SU-DHL-6 (cell line): ENCODE results near the gene PRRC2B.

Experiments used
- CTCF ChIP-seq: fragments of 200-600 bp; sonication (generic); IDR thresholded peaks from one replicate; pipeline ENCODE4 v1.5.1; 2017; ENCODE audit warnings: antibody characterized with exemption, mild to moderate bottlenecking, low read length, moderate library complexity; ENCODE audit not compliant: insufficient read depth, poor library complexity, severe bottlenecking
- EZH2phosphoT487 ChIP-seq: fragments of 200-600 bp; sonication (generic), shearing (Covaris generic); conservative IDR thresholded peaks from 2 replicates; pipeline ENCODE4 v1.6.1; 2018; ENCODE audit warnings: mild to moderate bottlenecking, antibody characterized with exemption, low read length, moderate library complexity, mixed read lengths

- TF ChIP-seq EZH2phosphoT487: no peak
- no peak for TF ChIP-seq CTCF
These were observed at the start of gene PRRC2B for GRCh38 chr9:131393622-131394463.
